Measurements from ENCODE around the gene ANP32E. TPM values are rescaled to one million over a fixed set of nuclear protein-coding genes. Genes with fewer than 3 reads are reported as not detected.

Gene ANP32E
- total and polyA plus RNA-seq, 9 of the 15 experiments (the other 6 are each of a cell fraction or from before 2014, with no cell fraction given): 60.4 to 197 (median 104) TPM

- TF ChIP-seq ZFP36 (IDR thresholded peaks at IDR 0.05; ENCODE audit: low read depth, low read length, partially characterized antibody) (no peak), MLLT1 (IDR thresholded peaks at IDR 0.05) (peak in 1 of 2 experiments; percentile 83; a peak in 1 of 4 replicates), NRF1 (conservative IDR thresholded peaks at IDR 0.05 in 1 of 2, IDR thresholded peaks at IDR 0.05 in 1 of 2) (peak; percentile 23 to 50; a peak in 1 of 4 replicates), TARDBP (IDR thresholded peaks at IDR 0.05) (no peak), ZNF3 (CRISPR knock-in tag; IDR thresholded peaks at IDR 0.05) (no peak), TCF7 (IDR thresholded peaks at IDR 0.05; ENCODE audit: borderline replicate concordance) (peak; percentile 57; the same call in 1 of the 2 replicates), ETS1 (conservative IDR thresholded peaks at IDR 0.05; ENCODE audit: control insufficient read depth, low read depth, low read length) (no peak), HNRNPUL1 (IDR thresholded peaks at IDR 0.05; ENCODE audit: low read length) (no peak), GMEB1 (CRISPR knock-in tag; IDR thresholded peaks at IDR 0.05) (no peak), NR0B1 (IDR thresholded peaks at IDR 0.05; ENCODE audit: partially characterized antibody) (no peak), ZC3H8 (IDR thresholded peaks at IDR 0.05) (no peak), USF2 (CRISPR knock-in tag; IDR thresholded peaks at IDR 0.05) (no peak; the same call in 1 of the 2 replicates), RBM39 (optimal IDR thresholded peaks at IDR 0.05; ENCODE audit: low read depth, low read length) (no peak), RBM15 (IDR thresholded peaks at IDR 0.05; ENCODE audit: insufficient read depth, low read length) (no peak), ESRRB (CRISPR knock-in tag; IDR thresholded peaks at IDR 0.05; ENCODE audit: borderline replicate concordance) (no peak), TRIM24 (IDR thresholded peaks at IDR 0.05) (0 out of 4 replicates have a peak, but pooled peaks of 1 of the 2 experiments have one; percentile 19), CEBPZ (IDR thresholded peaks at IDR 0.05; ENCODE audit: borderline replicate concordance, low read depth, low read length) (no peak)
Observed at GRCh38 chr1:150234566-150235293, 1.2 kb downstream of the ANP32E start (continued).

Measured in K562 (cell line).